H9 (cell line): ENCODE data around the gene TJAP1. TPM values are rescaled to one million over a fixed set of nuclear protein-coding genes. Genes with fewer than 3 reads are reported as not detected.

Experiments used
- DNase-seq: peaks from one replicate; pipeline ENCODE4 v3.0.0-alpha.2; 2017
- H2AFZ ChIP-seq: one replicate; pipeline ENCODE4 v1.6.1; 2013; ENCODE audit warnings: mild to moderate bottlenecking, low read length, control low read depth, moderate library complexity
- H2AK5ac ChIP-seq: 2 replicates; pipeline ENCODE4 v1.6.1; 2013; ENCODE audit warnings: low read length, control low read depth, mixed read lengths; ENCODE audit not compliant: insufficient read length
- H2BK120ac ChIP-seq: one replicate; pipeline ENCODE4 v1.6.1; 2013; ENCODE audit warnings: low read depth, mild to moderate bottlenecking, low read length, control low read depth, inconsistent platforms; ENCODE audit not compliant: poor library complexity, severe bottlenecking
- H2BK12ac ChIP-seq: 2 replicates; pipeline ENCODE4 v1.6.1; 2013; ENCODE audit warnings: low read length, control low read depth, mixed read lengths, low read depth; ENCODE audit not compliant: insufficient read length
- H2BK15ac ChIP-seq: 2 replicates; pipeline ENCODE4 v1.6.1; 2013; ENCODE audit warnings: low read depth, low read length, control low read depth
- H2BK20ac ChIP-seq: one replicate; pipeline ENCODE4 v1.6.1; 2013; ENCODE audit warnings: low read depth, mild to moderate bottlenecking, low read length, control low read depth, inconsistent platforms; ENCODE audit not compliant: poor library complexity, severe bottlenecking
- H2BK5ac ChIP-seq: 2 replicates; pipeline ENCODE4 v1.6.1; 2013; ENCODE audit warnings: low read length, control low read depth, mixed read lengths; ENCODE audit not compliant: insufficient read length
- H3K14ac ChIP-seq: 2 replicates; pipeline ENCODE4 v1.6.1; 2013; ENCODE audit warnings: low read length, control low read depth; ENCODE audit not compliant: insufficient read depth
- H3K18ac ChIP-seq: 2 replicates; pipeline ENCODE4 v1.6.1; 2013; ENCODE audit warnings: low read depth, mild to moderate bottlenecking, mixed read lengths, low read length, control low read depth; ENCODE audit not compliant: insufficient read length
- H3K23ac ChIP-seq: 2 replicates; pipeline ENCODE4 v1.6.1; 2013; ENCODE audit warnings: low read length, control low read depth, mixed read lengths, low read depth; ENCODE audit not compliant: insufficient read length
- H3K23me2 ChIP-seq: 2 replicates; pipeline ENCODE4 v1.6.1; 2013; ENCODE audit warnings: low read depth, mild to moderate bottlenecking, mixed read lengths, low read length, control low read depth; ENCODE audit not compliant: insufficient read length, poor library complexity, severe bottlenecking
- H3K27ac ChIP-seq: 2 replicates; pipeline ENCODE4 v1.5.1; 2013; ENCODE audit warnings: low read length, control low read depth, mixed read lengths, low read depth; ENCODE audit not compliant: insufficient read length
- H3K27me3 ChIP-seq: 2 replicates; pipeline ENCODE4 v1.6.1; 2013; ENCODE audit warnings: low read length, control low read depth, inconsistent platforms; ENCODE audit not compliant: insufficient read depth
- H3K4ac ChIP-seq: 2 replicates; pipeline ENCODE4 v1.6.1; 2013; ENCODE audit warnings: low read depth, mild to moderate bottlenecking, control low read depth, inconsistent platforms, low read length, moderate library complexity
- H3K4me1 ChIP-seq: 2 replicates; pipeline ENCODE4 v1.6.1; 2013; ENCODE audit warnings: low read length, control low read depth, inconsistent platforms; ENCODE audit not compliant: insufficient read depth
- H3K4me2 ChIP-seq: 2 replicates; pipeline ENCODE4 v1.6.1; 2013; ENCODE audit warnings: low read length, control low read depth, mixed read lengths; ENCODE audit not compliant: insufficient read length, insufficient read depth
- H3K56ac ChIP-seq: 2 replicates; pipeline ENCODE4 v1.6.1; 2013; ENCODE audit warnings: low read depth, mild to moderate bottlenecking, mixed read lengths, low read length, control low read depth; ENCODE audit not compliant: insufficient read length
- H3K79me1 ChIP-seq: 2 replicates; pipeline ENCODE4 v1.6.1; 2013; ENCODE audit warnings: low read depth, mild to moderate bottlenecking, moderate library complexity, low read length, control low read depth, inconsistent platforms; ENCODE audit not compliant: insufficient read depth, poor library complexity, severe bottlenecking
- H3K79me2 ChIP-seq: 2 replicates; pipeline ENCODE4 v1.6.1; 2013; ENCODE audit warnings: low read length, control low read depth, inconsistent platforms; ENCODE audit not compliant: insufficient read depth
- H3K9ac ChIP-seq: 2 replicates; pipeline ENCODE4 v1.6.1; 2013; ENCODE audit warnings: low read length, control low read depth, mixed read lengths; ENCODE audit not compliant: insufficient read length; ENCODE audit errors: extremely low read depth
- H3K9me3 ChIP-seq: one replicate; pipeline ENCODE4 v1.6.1; 2013; ENCODE audit warnings: low read depth, low read length, inconsistent platforms; ENCODE audit not compliant: control insufficient read depth
- H3T11ph ChIP-seq: one replicate; pipeline ENCODE4 v1.6.1; 2013; ENCODE audit warnings: mild to moderate bottlenecking, low read length, control low read depth, inconsistent platforms
- H4K20me1 ChIP-seq: one replicate; pipeline ENCODE4 v1.6.1; 2013; ENCODE audit not compliant: control insufficient read depth, insufficient read length, insufficient read depth
- H4K5ac ChIP-seq: 2 replicates; pipeline ENCODE4 v1.6.1; 2013; ENCODE audit warnings: low read depth, mild to moderate bottlenecking, mixed read lengths, low read length, control low read depth; ENCODE audit not compliant: insufficient read length
- H4K8ac ChIP-seq: replicated peaks from 2 replicates; pipeline ENCODE4 v1.6.1; 2013; ENCODE audit warnings: low read length, control low read depth, mixed read lengths, low read depth; ENCODE audit not compliant: insufficient read length
- H4K91ac ChIP-seq: 2 replicates; pipeline ENCODE4 v1.6.1; 2013; ENCODE audit warnings: low read depth, mild to moderate bottlenecking, moderate library complexity, mixed read lengths, low read length, control low read depth; ENCODE audit not compliant: insufficient read length
- H3K27ac Mint-ChIP-seq, 3 experiments: 2 replicates in 2 of 3; 3 replicates in 1 of 3; pipeline ENCODE4 v1.8.0; 2020 to 2021; ENCODE audit warnings: mixed read lengths in 3 of 3, mild to moderate bottlenecking in 1 of 3, moderate library complexity in 1 of 3
- H3K27me3 Mint-ChIP-seq: 2 replicates; pipeline ENCODE4 v1.8.0; 2021; ENCODE audit warnings: low read depth, mild to moderate bottlenecking, moderate library complexity, mixed read lengths
- H3K36me3 Mint-ChIP-seq, 3 experiments: 2 replicates in 2 of 3; 3 replicates in 1 of 3; pipeline ENCODE4 v1.8.0; 2020 to 2021; ENCODE audit warnings: low read depth in 3 of 3, mixed read lengths in 3 of 3; ENCODE audit not compliant: insufficient read depth in 1 of 3
- H3K4me1 Mint-ChIP-seq, 2 experiments: 2 replicates each; pipeline ENCODE4 v1.8.0; 2020; ENCODE audit warnings: mixed read lengths in 2 of 2
- H3K4me3 Mint-ChIP-seq, 2 experiments: 2 replicates in 1 of 2; 3 replicates in 1 of 2; pipeline ENCODE4 v1.8.0; 2020 to 2021; ENCODE audit warnings: mild to moderate bottlenecking in 2 of 2, mixed read lengths in 2 of 2, moderate library complexity in 1 of 2
- H3K9me3 Mint-ChIP-seq, 2 experiments: 2 replicates in 1 of 2; 3 replicates in 1 of 2; pipeline ENCODE4 v1.8.0; 2020; ENCODE audit warnings: mild to moderate bottlenecking in 2 of 2, mixed read lengths in 2 of 2, moderate library complexity in 1 of 2
- CTCF ChIP-seq: fragments of 200-600 bp; sonication (generic); conservative IDR thresholded peaks from 3 replicates; pipeline ENCODE4 v1.8.0; 2021; ENCODE audit warnings: antibody characterized with exemption, mild to moderate bottlenecking
- WGBS: extraction: QIAGEN DNeasy Blood & Tissue Kit; methylation state at CpG from one replicate; pipeline ENCODE4 v1.1.7; 2013; ENCODE audit warnings: missing lambda C conversion rate, low lambda C conversion rate, mixed read lengths; ENCODE audit not compliant: insufficient read length; ENCODE audit errors: extremely low coverage; 5-methylcytosine and 5-hydroxymethylcytosine counted together
- microRNA-seq: library from miRNA; unstranded; fragments of <30 nt; microRNA quantifications from one replicate; pipeline ENCODE4, GENCODE V29; 2020; ENCODE audit warnings: borderline microRNAs expressed
- total RNA-seq: library from RNA; stranded (reverse); gene quantifications from 2 replicates; pipeline ENCODE4 v1.2.1, GENCODE V29; 2021

The TJAP1 gene
- total RNA-seq, 1 experiment from 2014 or later, result 45.1 TPM

- Histone ChIP-seq H3K23me2 (no peaks in the 10 kb centered on the region), H3K4ac (no peak overlapping the region), H3K4me1 (no peaks in the 10 kb centered on the region), H3K9me3 (no peaks in the 10 kb centered on the region), H2BK12ac (no peak overlapping the region), H4K20me1 (no peaks in the 10 kb centered on the region), H3T11ph (no peak overlapping the region), H3K14ac (no peak overlapping the region), H3K56ac (no peak overlapping the region), H3K79me1 (no peaks in the 10 kb centered on the region), H2BK15ac (no peak overlapping the region), H2AK5ac (no peak overlapping the region), H3K18ac (no peak overlapping the region), H4K5ac (no peak overlapping the region), H3K27ac (no peak overlapping the region), H3K9ac (no peak overlapping the region), H3K27me3 (no peaks in the 10 kb centered on the region; the same call in 1 of the 2 replicates), H3K23ac (no peak overlapping the region), H3K4me2 (no peak overlapping the region), H3K79me2 (no peaks in the 10 kb centered on the region), H2AFZ (no peak overlapping the region), H4K91ac (no peak overlapping the region), H2BK5ac (no peak overlapping the region), H2BK120ac (no peak overlapping the region), H4K8ac (no peak overlapping the region), H2BK20ac (no peak overlapping the region)
- no peaks in the 10 kb centered on the region for H3K4me1 Mint-ChIP-seq
- H3K9me3 Mint-ChIP-seq, result no peaks in the 10 kb centered on the region
- DNase-seq, result no peak
- H3K27me3 Mint-ChIP-seq, result no peaks in the 10 kb centered on the region
- H3K27ac Mint-ChIP-seq, result no peak overlapping the region
- H3K4me3 Mint-ChIP-seq, result no peak overlapping the region
- H3K36me3 Mint-ChIP-seq, result peaks cover 50 to 88% (median 73%) of the 10 kb centered on the region in 3 experiments; a peak in 6 of 7 replicates
- TF ChIP-seq CTCF, result no peak
- no CpG with 5 or more reads among the region's 3 CpGs for WGBS
Observed at GRCh38 chr6:43547222-43547621, 69.9 kb downstream of the TJAP1 start.

Small RNA genes lying within 50 kb of the gene (microRNA-seq; reads per million reads assigned to microRNA genes)
- gene MIR6780B, result not detected

Other genes with a start within 250 kb of the TJAP1 start
- gene DNPH1, start 248.1 kb upstream of the TJAP1 start, total RNA-seq, result 47.0 and 56.2 TPM in 2 replicates
- gene TTBK1, start 234.1 kb upstream of the TJAP1 start, total RNA-seq, result 1.3 and 1.6 TPM in 2 replicates
- gene SLC22A7, start 179.3 kb upstream of the TJAP1 start, total RNA-seq, result not detected in 2 replicates
- 15.3 and 16.9 TPM in 2 replicates for gene CRIP3, start 168.7 kb upstream of the TJAP1 start, total RNA-seq
- 15.0 and 16.3 TPM in 2 replicates for gene ZNF318, start 107.9 kb upstream of the TJAP1 start, total RNA-seq
- 28.0 and 31.8 TPM in 2 replicates for gene ABCC10, start 50.0 kb upstream of the TJAP1 start, total RNA-seq
- 0.57 and 0.96 TPM in 2 replicates for gene DLK2, start 22.0 kb upstream of the TJAP1 start, total RNA-seq
- 0.26 and 0.55 TPM in 2 replicates for gene LRRC73, start 32.8 kb downstream of the TJAP1 start, total RNA-seq
- gene YIPF3, start 39.4 kb downstream of the TJAP1 start, total RNA-seq, result 80.7 and 84.5 TPM in 2 replicates
- gene POLR1C, start 39.5 kb downstream of the TJAP1 start, total RNA-seq, result 75.8 and 76.6 TPM in 2 replicates
- gene XPO5, start 98.5 kb downstream of the TJAP1 start, total RNA-seq, result 107 and 114 TPM in 2 replicates
- gene POLH, start 98.6 kb downstream of the TJAP1 start, total RNA-seq, result 12.6 and 15.1 TPM in 2 replicates
- gene GTPBP2, start 151.7 kb downstream of the TJAP1 start, total RNA-seq, result 67.6 and 72.2 TPM in 2 replicates
- 46.3 and 47.6 TPM in 2 replicates for gene MAD2L1BP, start 158.3 kb downstream of the TJAP1 start, total RNA-seq
- 0.39 and 0.50 TPM in 2 replicates for gene RSPH9, start 167.5 kb downstream of the TJAP1 start, total RNA-seq
- gene MRPS18A, start 210.2 kb downstream of the TJAP1 start, total RNA-seq, result 65.1 and 67.3 TPM in 2 replicates